HG02798 (cell line): Measurements from ENCODE around the gene MYCBP.

Experiments used
- ATAC-seq: cut with Tn5 transposase; IDR thresholded peaks from one replicate; pipeline ENCODE4 v1.9.1; 2021; ENCODE audit warnings: mild to moderate bottlenecking; ENCODE audit not compliant: unreplicated experiment, poor library complexity

The MYCBP gene

GRCh38 chr1:38827318-38827717 lies 45.8 kb downstream of the MYCBP start:
- ATAC-seq, result no peak

- no peak for ATAC-seq
Observed at GRCh38 chr1:38826886-38827285, 46.3 kb downstream of the MYCBP start.

GRCh38 chr1:38826262-38826661 lies 46.9 kb downstream of the MYCBP start:
- no peak for ATAC-seq

- no peak for ATAC-seq
Observed at GRCh38 chr1:38820860-38821259, 52.3 kb downstream of the MYCBP start.

GRCh38 chr1:38819516-38819915 lies 53.6 kb downstream of the MYCBP start:
- no peak for ATAC-seq

GRCh38 chr1:38819040-38819439 lies 54.1 kb downstream of the MYCBP start:
- ATAC-seq, result no peak

GRCh38 chr1:38818175-38818976 lies 54.8 kb downstream of the MYCBP start:
- ATAC-seq, result no peak

- ATAC-seq, result no peak
Observed at GRCh38 chr1:38817267-38818174, 55.6 kb downstream of the MYCBP start.

GRCh38 chr1:38815903-38816627 lies 57.1 kb downstream of the MYCBP start:
- ATAC-seq, result peak; percentile 79

GRCh38 chr1:38814984-38815464 lies 58.1 kb downstream of the MYCBP start:
- ATAC-seq, result no peak

GRCh38 chr1:38814444-38814983 lies 58.6 kb downstream of the MYCBP start:
- ATAC-seq, result no peak

GRCh38 chr1:38812981-38813380 lies 60.2 kb downstream of the MYCBP start:
- no peak for ATAC-seq
